SK-N-SH treated with all-trans-retinoic acid at 6 μM for 48 hours (cell line): ENCODE measurements around the gene COL12A1.

Experiments used
- CREB5 ChIP-seq: fragments of 250-450 bp; sonication (Bioruptor Pico); IDR thresholded peaks from 2 replicates; pipeline ENCODE4 v1.5.1; 2020; ENCODE audit warnings: low read depth, mild to moderate bottlenecking, moderate library complexity
- CSRNP3 ChIP-seq: fragments of 250-450 bp; sonication (Bioruptor Pico); IDR thresholded peaks from 2 replicates; pipeline ENCODE4 v1.5.1; 2021; ENCODE audit warnings: mild to moderate bottlenecking, moderate library complexity
- GLIS3 ChIP-seq: fragments of 250-450 bp; sonication (Bioruptor Pico); IDR thresholded peaks from 2 replicates; pipeline ENCODE4 v1.5.0; 2020; ENCODE audit warnings: mild to moderate bottlenecking, moderate library complexity
- OSR1 ChIP-seq: fragments of 250-450 bp; sonication (Bioruptor Pico); IDR thresholded peaks from 2 replicates; pipeline ENCODE4 v1.8.0; 2022; ENCODE audit warnings: moderate library complexity, mild to moderate bottlenecking, inconsistent platforms
- ZFP3 ChIP-seq: fragments of 250-450 bp; sonication (Bioruptor Pico); IDR thresholded peaks from 2 replicates; pipeline ENCODE4 v1.5.0; 2020; ENCODE audit warnings: mild to moderate bottlenecking, moderate library complexity
- ZNF8 ChIP-seq: fragments of 450-650 bp; formaldehyde crosslinking; IDR thresholded peaks from 2 replicates; pipeline ENCODE4 v1.5.0; 2020; ENCODE audit warnings: mild to moderate bottlenecking, moderate library complexity

GRCh38 chr6:75215291-75215690, 9.4 kb upstream of the COL12A1 start:
- TF ChIP-seq OSR1, result no peak
- no peak for TF ChIP-seq ZNF8 (CRISPR knock-in tag)
- TF ChIP-seq ZFP3, result no peak
- TF ChIP-seq CREB5 (CRISPR knock-in tag), result no peak
- TF ChIP-seq GLIS3 (CRISPR knock-in tag), result no peak
- TF ChIP-seq CSRNP3, result no peak
